Common myeloid progenitor, CD34-positive (primary cell): ENCODE data around the gene APP.

Source experiments
- CTCF ChIA-PET: fragments of 350-600 bp; sonication (Branson Sonifier 250); formaldehyde crosslinking; loops from one replicate; lab custom pipeline; 2021; ENCODE audit warnings: antibody characterized with exemption; lab: Charles Lee
- POLR2A ChIA-PET: fragments of 350-600 bp; sonication (Branson Sonifier 250); formaldehyde crosslinking; loops from one replicate; lab custom pipeline; 2021; ENCODE audit warnings: antibody characterized with exemption; lab: Charles Lee
- DNase-seq, 3 donors: peaks; one replicate each; pipeline versions ENCODE4 v3.0.0 to v3.0.0-alpha.2; 2013
- H3K27ac ChIP-seq, 2 experiments: 1 replicate in 1 of 2; 2 replicates in 1 of 2; pipeline ENCODE4 v1.7.0; 2013; ENCODE audit warnings: inconsistent platforms in 2 of 2, low read length in 2 of 2, mild to moderate bottlenecking in 2 of 2, low read depth in 1 of 2, moderate library complexity in 1 of 2; ENCODE audit not compliant: severe bottlenecking in 2 of 2, insufficient read depth in 1 of 2, poor library complexity in 1 of 2
- H3K27me3 ChIP-seq, 5 experiments: replicated peaks in 2 of 5; 1 replicate in 3 of 5; 2 replicates in 2 of 5; pipeline versions ENCODE4 v1.6.1 to v1.7.0; 2013; ENCODE audit warnings: low read length in 4 of 5, mild to moderate bottlenecking in 2 of 5, moderate library complexity in 2 of 5, inconsistent platforms in 1 of 5; ENCODE audit not compliant: insufficient read depth in 5 of 5, control insufficient read depth in 4 of 5
- H3K36me3 ChIP-seq, 4 experiments: 1 replicate in 2 of 4; 2 replicates in 2 of 4; pipeline versions ENCODE4 v1.6.1 to v1.7.0; 2013; ENCODE audit warnings: low read length in 3 of 4, control low read depth in 1 of 4, mild to moderate bottlenecking in 1 of 4; ENCODE audit not compliant: control insufficient read depth in 4 of 4, insufficient read depth in 4 of 4
- H3K4me1 ChIP-seq, 4 experiments: 1 replicate in 3 of 4; 2 replicates in 1 of 4; pipeline versions ENCODE4 v1.6.1 to v1.7.1; 2013; ENCODE audit warnings: low read length in 3 of 4, mild to moderate bottlenecking in 3 of 4, control low read depth in 1 of 4, inconsistent platforms in 1 of 4, moderate library complexity in 1 of 4; ENCODE audit not compliant: control insufficient read depth in 4 of 4, insufficient read depth in 4 of 4; ENCODE audit errors: control extremely low read depth in 1 of 4
- H3K4me3 ChIP-seq, 7 experiments: 1 replicate in 4 of 7; 2 replicates in 3 of 7; pipeline versions ENCODE4 v1.5.1 to v1.7.0; 2013; ENCODE audit warnings: mild to moderate bottlenecking in 7 of 7, low read length in 6 of 7, moderate library complexity in 6 of 7, inconsistent platforms in 2 of 7, low read depth in 2 of 7, control low read depth in 1 of 7; ENCODE audit not compliant: insufficient read depth in 4 of 7, control insufficient read depth in 1 of 7; ENCODE audit errors: extremely low read depth in 1 of 7
- H3K9me3 ChIP-seq, 5 experiments: 1 replicate in 4 of 5; 2 replicates in 1 of 5; pipeline versions ENCODE4 v1.6.1 to v1.7.1; 2013; ENCODE audit warnings: low read length in 4 of 5, mild to moderate bottlenecking in 2 of 5, inconsistent platforms in 1 of 5, low read depth in 1 of 5, moderate library complexity in 1 of 5; ENCODE audit not compliant: control insufficient read depth in 4 of 5, insufficient read depth in 2 of 5; ENCODE audit errors: control extremely low read depth in 1 of 5
- WGBS: methylation state at CpG from one replicate; pipeline ENCODE4 v1.1.5; 2013; ENCODE audit not compliant: insufficient coverage; 5-methylcytosine and 5-hydroxymethylcytosine counted together

Gene APP

DNA sequence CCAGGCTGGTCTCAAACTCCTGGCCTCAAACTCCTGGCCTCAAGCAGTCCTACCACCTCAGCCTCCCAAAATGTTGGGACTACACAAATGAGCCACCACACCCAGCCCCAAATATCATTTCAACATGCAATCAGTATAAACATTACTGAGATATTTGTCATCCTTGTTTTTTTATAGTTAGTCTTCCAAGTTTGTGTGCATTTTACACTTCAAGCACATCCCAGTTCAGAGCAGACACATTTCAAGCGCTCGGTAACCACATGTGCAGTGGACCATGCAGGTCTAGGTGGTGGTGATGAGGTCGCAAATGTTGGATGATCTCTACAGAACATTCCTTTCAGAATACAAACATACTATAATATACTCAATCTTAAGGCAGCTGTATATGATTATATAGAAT is 23.8 kb upstream of the APP start:
- H3K36me3 ChIP-seq, result no peaks in the 10 kb centered on the region
- no peak for DNase-seq
- H3K4me1 ChIP-seq, result no peaks in the 10 kb centered on the region
- ChIA-PET CTCF (interaction anchor here (0.9 kb wide), 1 partner anchor 8 kb away, joined by 3 read pairs; no protein-coding TSS in a partner anchor), POLR2A (no interaction called here)
- H3K27me3 ChIP-seq, result no peaks in the 10 kb centered on the region
- no peak overlapping the region for H3K27ac ChIP-seq
- no peak overlapping the region for H3K4me3 ChIP-seq
- WGBS, result no CpG with 5 or more reads among the region's 3 CpGs
- no peaks in the 10 kb centered on the region for H3K9me3 ChIP-seq

DNA sequence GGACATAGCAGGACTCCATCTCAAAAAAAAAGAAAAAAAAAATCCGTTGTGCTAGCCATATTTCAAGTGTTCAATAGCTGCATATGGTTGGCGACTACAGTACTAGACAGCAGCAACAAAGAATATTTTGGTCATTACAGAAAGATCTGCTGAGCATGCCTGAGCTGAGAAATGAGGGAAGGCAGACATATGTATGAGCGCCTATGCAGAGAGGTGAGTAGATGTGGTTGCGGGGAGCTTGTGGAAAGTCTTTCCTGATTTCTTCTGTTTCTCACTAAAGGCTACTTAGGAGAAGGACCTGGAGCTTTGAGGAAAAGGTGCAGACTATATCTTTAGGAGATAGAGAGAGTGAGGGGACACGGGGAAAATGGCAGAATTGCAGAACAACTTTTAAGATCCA is 21.0 kb upstream of the APP start:
- 100% methylated on average over 5 of the region's 5 CpGs for WGBS
- Histone ChIP-seq H3K27ac (no peak overlapping the region), H3K4me3 (no peak overlapping the region), H3K36me3 (no peaks in the 10 kb centered on the region), H3K4me1 (no peaks in the 10 kb centered on the region), H3K27me3 (no peaks in the 10 kb centered on the region), H3K9me3 (no peaks in the 10 kb centered on the region)
- CTCF ChIA-PET, result interaction anchor here (0.6 kb wide), 1 partner anchor 12 kb away, joined by 3 read pairs; no protein-coding TSS in a partner anchor
- DNase-seq, result no peak
- POLR2A ChIA-PET, result no interaction called here

DNA sequence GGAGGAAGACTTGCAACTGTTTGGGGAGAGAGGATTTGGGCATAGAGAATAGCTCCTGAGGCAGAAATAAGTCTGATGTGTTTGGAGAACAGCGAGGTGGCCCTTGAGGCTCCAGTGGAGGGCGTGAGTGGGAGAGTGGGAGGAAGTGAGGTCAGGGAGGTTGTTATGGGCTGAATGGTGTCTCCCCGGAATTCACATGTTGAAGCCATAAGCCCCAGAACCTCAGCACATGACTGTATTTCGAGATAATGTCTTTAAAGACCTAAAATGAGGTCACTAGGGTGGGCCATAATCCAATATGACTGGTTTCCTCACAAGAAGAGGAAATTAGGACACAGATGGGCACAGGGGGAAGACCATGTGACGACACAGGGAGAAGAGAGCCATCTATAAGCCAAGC is 17.9 kb upstream of the APP start:
- WGBS, result 92% methylated on average over 4 of the region's 5 CpGs
- DNase-seq, result no peak
- H3K36me3 ChIP-seq, result no peaks in the 10 kb centered on the region
- H3K4me3 ChIP-seq, result no peak overlapping the region
- ChIA-PET CTCF (no interaction called here), POLR2A (no interaction called here)
- H3K4me1 ChIP-seq, result no peaks in the 10 kb centered on the region
- H3K9me3 ChIP-seq, result peaks cover 0 to 9% (median 2%) of the 10 kb centered on the region in 5 experiments
- H3K27ac ChIP-seq, result no peak overlapping the region
- H3K27me3 ChIP-seq, result no peaks in the 10 kb centered on the region

DNA sequence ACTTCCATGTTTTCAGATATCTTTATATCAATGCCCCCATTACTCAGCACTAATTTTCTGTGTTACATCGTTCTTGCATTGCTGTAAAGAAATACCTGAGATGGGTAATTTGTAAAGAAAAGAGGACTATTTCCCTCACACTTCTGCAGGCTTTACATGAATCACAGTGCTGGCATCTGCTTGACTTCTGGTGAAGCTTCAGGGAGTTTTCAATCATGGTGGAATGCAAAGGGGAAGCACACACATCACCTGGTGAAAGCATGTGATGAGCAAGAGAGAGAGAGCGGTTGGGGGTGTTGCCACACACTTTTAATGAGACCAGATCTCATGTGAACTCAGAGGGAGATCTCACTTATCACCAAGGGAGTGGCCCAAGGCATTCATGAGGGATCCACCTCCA is 14.9 kb upstream of the APP start:
- CTCF ChIA-PET, result interaction anchor here (1.0 kb wide), 1 partner anchor 9 kb away, joined by 3 read pairs; no protein-coding TSS in a partner anchor
- DNase-seq, result no peak
- POLR2A ChIA-PET, result no interaction called here
- Histone ChIP-seq H3K9me3 (peaks cover 0 to 11% (median 2%) of the 10 kb centered on the region in 5 experiments), H3K4me1 (no peaks in the 10 kb centered on the region), H3K27me3 (no peaks in the 10 kb centered on the region), H3K27ac (no peak overlapping the region), H3K4me3 (no peak overlapping the region), H3K36me3 (no peaks in the 10 kb centered on the region)
- 86% methylated on average over 1 of the region's 2 CpGs for WGBS

DNA sequence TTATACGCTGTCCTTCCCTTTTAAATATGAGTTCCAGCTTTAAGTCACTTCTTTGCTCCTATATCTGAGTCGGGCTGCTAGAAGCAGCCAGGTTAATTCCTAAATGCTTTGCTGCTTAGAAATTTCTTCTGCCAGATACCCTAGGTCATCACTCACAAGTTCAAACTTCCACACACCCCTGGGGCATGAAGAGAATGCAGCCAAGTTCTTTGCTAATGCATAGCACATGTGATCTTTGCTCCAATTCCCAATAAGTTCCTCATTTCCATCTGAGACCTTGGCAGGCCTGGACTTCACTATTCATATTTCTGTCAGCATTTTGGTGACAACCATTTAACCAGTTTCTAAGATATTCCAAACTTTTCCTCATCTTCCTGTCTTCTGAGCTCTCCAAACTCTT is 14.5 kb upstream of the APP start:
- no peaks in the 10 kb centered on the region for H3K27me3 ChIP-seq
- no peak overlapping the region for H3K27ac ChIP-seq
- no peak for DNase-seq
- ChIA-PET POLR2A (no interaction called here), CTCF (no interaction called here)
- no peak overlapping the region for H3K4me3 ChIP-seq
- H3K9me3 ChIP-seq, result peaks cover 0 to 11% (median 2%) of the 10 kb centered on the region in 5 experiments
- no peaks in the 10 kb centered on the region for H3K36me3 ChIP-seq
- H3K4me1 ChIP-seq, result no peaks in the 10 kb centered on the region
- WGBS, result 90% methylated on average over 2 of the region's 2 CpGs

DNA sequence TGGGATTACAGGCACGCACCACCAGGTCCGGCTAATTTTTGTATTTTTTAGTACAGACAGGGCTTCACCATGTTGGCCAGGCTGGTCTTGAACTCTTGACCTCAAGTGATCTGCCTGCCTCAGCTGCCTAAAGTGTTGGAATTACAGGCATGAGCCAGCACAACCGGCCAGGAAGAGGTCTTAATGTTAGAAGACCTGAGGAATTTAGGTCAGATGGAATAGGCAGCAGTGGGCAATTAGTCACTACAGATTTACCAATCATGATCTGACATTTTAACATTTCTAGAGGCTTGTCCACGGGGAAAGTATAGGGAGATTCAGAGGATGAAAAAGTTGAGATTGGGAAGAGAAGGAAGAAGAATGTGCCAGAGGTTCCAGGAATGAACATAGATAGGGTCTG is 8.9 kb upstream of the APP start:
- no peak for DNase-seq
- peaks cover 0 to 6% (median 2%) of the 10 kb centered on the region in 5 experiments for H3K9me3 ChIP-seq
- H3K4me1 ChIP-seq, result peaks cover 0 to 4% (median 0%) of the 10 kb centered on the region in 4 experiments
- WGBS, result 96% methylated on average over 3 of the region's 4 CpGs
- no peaks in the 10 kb centered on the region for H3K36me3 ChIP-seq
- no peak overlapping the region for H3K4me3 ChIP-seq
- H3K27ac ChIP-seq, result no peak overlapping the region
- no peaks in the 10 kb centered on the region for H3K27me3 ChIP-seq
- POLR2A ChIA-PET, result no interaction called here
- CTCF ChIA-PET, result interaction anchor here (0.6 kb wide), 1 partner anchor 12 kb away, joined by 3 read pairs; no protein-coding TSS in a partner anchor

DNA sequence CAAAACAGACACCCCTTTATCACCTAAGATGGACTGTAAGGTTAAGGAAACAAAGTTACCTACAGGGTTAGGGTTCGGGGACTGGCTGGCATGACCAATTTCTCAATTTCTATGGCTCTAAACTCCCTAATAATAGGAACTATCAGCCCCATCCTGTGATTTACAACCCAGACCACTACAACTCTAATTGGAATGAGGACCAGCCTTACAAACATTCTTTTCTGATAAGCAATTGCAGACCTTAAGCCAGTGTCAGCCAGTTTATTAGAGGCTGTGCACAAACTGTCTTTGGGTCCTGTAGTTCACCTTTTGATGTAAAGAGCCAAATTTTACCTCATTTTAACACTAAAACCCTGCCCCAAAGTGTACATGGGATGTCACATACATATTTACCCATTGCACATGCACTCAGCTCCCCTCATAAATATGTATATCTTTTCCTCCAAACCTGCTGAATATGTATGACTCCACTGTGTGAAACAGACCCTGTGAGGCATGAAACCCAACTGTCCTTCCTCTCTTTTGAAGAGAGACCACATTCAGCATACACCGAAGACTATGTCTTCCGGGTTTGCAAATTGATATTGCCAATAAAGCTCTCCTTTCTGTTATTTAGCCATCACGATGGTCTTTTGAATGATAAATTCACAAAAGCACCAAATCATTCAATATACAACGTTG is 7.3 kb upstream of the APP start:
- no peaks in the 10 kb centered on the region for H3K36me3 ChIP-seq
- peaks cover 0 to 4% (median 2%) of the 10 kb centered on the region in 4 experiments for H3K4me1 ChIP-seq
- DNase-seq, result no peak
- no peaks in the 10 kb centered on the region for H3K9me3 ChIP-seq
- H3K27me3 ChIP-seq, result no peaks in the 10 kb centered on the region
- WGBS, result 98% methylated on average over 4 of the region's 5 CpGs
- ChIA-PET CTCF (interaction anchor here (0.8 kb wide), 1 partner anchor 10 kb away, joined by 4 read pairs; no protein-coding TSS in a partner anchor), POLR2A (no interaction called here)
- H3K4me3 ChIP-seq, result no peak overlapping the region
- H3K27ac ChIP-seq, result no peak overlapping the region
